GM19395 (cell line): Measurements from ENCODE around the gene MRGPRF.

ENCODE experiments used
- ATAC-seq: cut with Tn5 transposase; IDR thresholded peaks from one replicate; pipeline ENCODE4 v1.9.1; 2021; ENCODE audit warnings: mild to moderate bottlenecking, moderate library complexity; ENCODE audit not compliant: unreplicated experiment

MRGPRF gene

DNA sequence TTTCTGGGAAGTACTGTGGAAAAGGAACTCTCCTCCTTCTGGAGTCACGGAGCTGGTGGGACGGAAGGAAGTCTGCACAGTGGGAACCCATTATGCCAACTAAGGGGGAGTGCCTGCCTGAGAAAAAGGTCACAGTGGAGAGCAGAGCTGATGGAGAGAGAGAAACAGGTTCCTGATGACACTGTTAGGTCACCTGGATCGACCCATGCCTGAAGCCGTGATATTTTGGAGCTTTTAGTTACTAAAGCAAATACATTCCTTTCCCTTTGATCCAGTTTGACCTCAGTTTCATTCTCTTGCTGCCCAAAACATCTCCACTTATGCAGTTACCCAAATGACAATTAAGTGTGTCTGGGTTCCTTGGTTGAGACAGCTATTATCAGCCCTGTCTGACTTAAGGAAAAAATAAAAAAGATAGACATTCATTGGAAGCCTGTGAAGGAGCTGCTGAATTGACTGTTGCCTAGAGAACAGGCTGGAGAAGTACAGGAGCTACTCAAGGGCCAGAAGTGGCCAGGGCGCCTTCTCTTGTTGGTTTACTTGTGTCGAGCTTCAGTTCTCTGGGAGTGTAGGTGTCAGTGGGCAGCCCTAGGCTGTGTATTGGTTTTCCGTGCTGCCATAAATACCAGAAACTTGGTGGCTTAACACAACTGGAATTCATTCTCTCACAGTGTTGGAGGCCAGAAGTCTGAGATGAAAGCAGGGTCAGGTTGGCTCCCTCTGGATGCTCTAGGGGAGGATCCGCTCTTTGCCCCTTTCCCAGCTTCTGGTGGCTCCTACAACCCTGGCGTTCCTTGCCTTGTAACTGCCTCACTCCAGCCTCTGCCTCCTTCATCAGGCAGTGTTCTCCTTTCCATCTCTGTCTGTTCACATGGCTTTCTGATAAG, 45.9 kb downstream of the MRGPRF start:
- no peak for ATAC-seq

DNA sequence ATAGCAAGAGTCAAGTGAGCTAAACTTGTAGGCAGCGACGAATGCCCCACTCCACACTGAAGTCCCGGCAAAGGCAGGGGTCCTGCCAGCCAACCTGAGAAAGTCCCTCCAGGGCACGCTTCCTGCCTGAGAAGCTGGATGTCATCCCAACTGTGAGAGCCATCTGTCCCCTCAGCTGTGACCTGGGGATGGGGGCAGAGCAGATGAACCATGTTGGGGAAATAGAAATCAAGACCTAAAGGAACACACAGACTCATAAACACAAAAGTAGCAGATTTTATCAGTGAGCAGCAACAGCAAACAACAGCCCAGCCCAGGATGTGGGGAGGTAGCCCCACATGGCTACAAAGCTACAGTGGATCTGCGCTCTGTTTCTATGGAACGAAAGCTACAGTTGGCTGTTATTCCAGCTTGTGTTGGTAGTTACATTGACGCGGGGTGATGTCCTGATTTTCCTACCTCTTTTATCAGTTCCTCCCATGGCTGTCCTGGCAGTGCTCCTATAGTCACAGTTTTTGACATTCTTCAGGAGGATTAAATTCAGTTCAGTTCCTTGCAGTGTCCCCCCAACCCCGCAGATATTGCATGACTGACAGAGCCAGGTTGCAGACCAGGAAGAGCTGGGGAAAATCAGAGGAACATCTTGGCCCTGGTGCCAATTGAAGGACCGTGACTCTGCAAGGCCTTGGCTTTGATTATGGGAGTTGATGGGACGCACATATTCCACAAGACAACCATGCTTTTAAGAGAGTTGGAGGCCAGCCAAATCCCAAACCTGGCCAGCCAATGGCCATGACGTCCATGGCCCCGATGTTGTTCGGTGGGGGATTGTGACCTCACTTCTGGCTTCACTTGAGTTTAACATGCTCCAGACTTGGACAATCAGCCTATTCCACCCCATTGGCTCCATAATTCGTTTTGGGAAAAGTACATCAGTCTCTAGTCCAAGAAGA, 46.9 kb downstream of the MRGPRF start:
- ATAC-seq, result no peak

DNA sequence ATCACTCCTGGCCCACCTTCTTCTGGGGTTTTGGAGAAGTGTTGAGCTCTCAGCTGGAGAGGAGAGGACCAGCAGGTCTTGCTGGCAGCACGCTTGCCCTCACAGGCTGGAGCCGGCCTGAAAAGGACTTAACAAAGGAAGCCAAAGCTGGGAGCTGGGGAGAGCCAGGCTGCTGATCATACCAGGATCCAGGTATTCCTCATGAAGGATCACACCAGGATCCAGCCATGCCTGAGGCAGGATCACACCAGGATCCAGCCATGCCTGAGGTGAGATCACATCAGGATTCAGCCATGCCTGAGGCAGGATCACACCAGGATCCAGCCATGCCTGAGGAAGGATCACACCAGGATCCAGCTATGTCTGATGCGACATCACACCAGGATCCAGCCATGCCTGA, 49.3 kb downstream of the MRGPRF start:
- ATAC-seq, result no peak

DNA sequence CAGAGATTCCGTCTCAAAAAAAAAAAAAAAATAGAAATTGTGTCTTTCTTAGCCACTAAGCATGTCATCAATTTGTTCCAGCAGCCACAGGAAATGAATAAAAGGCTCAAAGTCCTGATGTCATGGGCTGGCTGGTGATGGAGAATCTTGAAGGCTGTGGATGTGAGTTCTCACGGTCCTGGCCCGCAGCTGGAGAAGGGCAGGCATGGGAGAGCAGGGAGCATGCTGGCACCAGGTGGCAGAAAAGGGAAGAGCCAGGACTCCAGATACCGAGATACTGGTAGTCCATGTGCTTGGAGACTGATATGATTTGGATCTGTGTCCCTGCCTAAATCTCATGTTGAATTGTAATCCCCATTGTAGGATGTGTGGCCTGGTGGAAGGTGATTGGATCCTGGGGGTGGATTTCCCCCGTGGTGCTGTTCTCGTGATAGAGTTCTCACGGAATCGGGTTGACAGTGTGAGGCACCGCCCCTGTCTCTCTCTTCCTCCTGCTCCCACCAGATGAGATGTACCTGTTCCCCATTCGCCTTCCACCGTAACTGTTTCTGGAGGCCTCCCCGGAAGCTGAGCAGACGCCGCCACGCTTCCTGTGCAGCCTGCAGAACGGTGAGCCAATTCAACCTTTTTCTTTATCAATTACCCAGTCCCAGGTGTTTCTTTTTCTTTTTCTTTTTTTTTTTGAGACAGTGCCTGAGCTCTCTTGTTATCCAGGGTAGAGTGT, 50.4 kb downstream of the MRGPRF start:
- no peak for ATAC-seq

DNA sequence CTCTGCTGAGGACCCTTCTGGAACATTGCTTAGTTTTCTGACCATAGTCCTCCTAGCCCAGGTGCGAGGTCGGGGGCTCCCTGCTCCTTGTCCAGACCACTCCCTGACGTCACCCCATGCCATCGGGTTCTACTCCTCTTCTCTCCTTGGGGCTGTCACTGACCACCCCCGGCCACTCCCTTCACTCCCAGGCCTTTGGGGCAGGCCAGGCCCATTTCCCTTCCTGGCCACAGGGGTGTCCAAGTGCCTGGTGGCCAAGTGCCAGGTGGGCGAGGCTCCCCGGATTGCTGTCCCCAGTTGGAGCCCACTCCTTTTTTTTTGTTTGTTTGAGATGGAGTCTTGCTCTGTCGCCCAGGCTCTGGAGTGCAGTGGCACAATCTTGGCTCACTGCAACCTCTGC, 51.8 kb downstream of the MRGPRF start:
- ATAC-seq, result no peak

DNA sequence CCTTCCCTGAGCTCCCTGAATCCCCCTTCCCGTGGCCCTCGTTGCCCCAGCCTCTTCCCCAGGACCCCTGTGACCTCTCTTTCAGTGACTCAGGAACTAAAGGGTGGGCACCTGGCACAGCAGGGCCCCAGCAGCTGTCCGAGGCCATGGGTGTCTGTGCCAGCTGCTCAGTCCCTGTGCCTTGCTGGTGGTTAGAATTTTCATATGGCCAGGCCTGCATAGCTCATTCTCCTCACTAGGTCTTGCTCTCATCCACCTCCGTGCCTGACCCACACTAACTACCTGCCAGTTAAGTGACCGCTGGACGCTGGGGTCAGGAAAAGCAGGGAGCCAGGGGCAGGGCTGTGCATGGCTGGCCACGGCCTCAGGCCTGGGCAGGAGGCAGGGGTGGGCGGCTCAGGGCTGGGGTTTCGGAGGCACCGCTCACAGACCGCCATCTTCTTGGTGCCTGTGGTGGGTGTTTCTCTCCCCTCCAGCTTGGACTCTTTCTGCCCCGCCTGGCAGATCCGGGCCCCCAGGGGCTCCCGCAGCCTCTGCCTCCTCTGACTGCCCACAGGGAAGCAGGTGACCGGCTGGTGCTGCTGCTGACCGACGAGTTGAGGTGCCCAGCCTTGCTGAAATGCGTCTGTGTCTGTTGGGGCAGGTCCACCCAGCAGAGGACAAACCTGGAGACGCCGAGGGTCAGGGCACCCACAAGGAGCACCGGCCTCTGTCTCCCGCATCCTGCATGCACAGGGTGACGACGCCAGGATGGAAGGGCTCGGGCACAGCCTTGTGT, 52.6 kb downstream of the MRGPRF start:
- no peak for ATAC-seq

DNA sequence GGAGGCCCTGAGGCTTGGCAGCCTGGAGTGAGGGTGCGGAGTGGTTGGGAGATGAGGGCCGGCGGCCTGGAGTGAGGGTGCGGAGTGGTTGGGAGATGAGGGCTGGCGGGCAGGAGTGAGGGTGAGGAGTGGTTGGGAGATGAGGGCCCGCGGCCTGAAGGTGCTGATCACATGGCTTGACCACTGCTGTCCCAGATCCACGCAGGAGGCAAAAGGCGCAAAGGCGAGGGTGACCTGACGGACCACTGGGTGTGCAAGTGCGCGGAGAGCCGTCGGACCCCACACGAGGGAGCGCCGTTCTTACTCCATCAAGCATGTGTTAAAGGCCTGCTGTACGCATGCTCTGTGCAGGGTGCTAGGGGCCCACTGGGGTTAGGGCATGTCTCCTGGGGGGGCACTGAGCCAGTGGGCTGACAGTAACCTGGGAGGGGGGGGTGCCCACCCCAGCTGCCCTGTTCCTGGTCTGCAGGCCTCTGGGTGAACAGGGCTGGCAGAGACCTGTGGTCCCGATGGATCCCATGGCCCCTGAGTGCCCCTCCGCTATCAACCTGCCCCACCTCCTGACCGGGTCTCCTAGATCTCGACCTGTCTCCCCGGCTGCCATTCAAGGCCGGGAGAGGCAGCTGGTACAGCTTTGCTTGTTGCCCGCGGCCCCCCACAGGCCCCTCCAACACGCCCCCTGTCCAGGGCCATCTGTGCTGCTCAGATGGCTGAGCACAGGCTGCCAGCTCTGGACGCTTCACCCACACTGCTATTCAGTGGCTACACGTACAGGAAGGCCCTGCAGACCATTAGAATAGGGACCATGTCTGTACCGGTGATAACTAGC, 53.4 kb downstream of the MRGPRF start:
- no peak for ATAC-seq

DNA sequence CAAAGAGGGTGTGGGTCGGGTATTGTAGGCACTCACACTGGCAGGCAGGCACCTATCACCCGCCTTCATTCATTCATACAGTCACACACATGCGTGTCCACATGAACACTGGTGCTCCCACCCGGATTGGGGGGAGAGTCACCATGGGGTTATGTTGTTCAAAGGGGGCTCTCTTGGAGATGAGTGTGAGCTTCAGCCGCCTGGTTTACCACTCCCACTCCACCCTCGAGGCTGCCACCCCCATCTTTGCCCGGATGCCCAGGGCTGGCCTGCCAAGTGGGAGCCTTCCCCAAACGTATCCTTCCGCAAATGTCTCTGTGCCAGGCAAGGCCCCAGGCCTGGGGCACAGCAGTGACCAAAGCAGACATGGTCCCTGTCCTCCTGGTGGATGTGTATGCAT, 54.8 kb downstream of the MRGPRF start:
- no peak for ATAC-seq

DNA sequence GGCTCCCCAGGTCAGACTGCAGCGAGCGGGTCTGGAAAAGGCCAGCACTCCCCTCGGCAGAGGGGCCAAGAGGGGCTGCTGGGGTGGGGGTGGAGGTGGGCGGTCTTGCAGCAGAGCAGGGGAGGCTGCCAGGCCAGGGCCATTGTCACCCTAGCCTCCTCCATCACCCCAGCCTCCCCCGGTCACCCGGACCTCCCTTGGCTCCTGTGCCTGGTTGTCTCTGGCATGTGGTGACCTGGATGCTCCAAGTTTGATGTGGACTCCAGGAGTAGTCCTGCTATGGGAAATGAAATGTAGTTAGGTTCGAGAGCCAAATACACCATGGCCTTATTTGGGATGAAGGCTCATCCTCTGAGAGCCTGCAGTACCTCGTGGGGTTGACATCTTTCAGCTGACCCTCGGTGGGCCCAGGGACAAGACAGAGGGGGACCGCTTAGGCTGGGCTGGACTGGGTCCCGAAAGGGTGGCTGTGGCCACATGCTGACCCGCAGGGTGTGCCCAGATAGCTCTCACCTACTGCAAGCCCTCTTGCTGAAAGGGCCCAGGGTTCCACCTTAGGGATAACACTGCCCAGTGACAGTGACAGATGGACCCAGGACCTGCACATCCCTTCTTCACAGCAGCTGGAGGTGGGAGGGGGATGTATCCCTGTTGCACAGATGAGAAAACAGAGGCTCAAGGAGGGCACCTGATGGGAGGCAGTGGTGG, 56.3 kb downstream of the MRGPRF start:
- no peak for ATAC-seq

DNA sequence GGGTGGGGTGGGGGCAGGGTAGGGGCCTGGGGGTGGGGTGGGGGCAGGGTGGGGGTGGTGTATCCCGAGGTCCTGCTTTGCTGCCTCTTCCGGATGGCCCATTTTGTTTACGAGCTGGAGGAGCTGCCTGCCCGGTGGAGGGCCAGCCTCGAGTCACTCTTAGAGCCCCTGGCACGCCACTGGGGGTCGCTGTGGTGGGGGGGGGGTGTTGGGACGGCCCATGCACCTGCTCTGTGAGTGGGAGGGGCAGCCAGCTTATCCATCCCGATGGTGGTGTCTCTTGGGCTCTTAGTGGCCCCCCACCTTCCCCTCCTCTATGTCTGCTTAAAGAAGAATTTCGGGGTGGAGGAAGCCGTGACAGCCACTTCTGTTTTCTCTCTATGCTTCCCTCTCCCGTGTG, 56.9 kb downstream of the MRGPRF start:
- ATAC-seq, result no peak

DNA sequence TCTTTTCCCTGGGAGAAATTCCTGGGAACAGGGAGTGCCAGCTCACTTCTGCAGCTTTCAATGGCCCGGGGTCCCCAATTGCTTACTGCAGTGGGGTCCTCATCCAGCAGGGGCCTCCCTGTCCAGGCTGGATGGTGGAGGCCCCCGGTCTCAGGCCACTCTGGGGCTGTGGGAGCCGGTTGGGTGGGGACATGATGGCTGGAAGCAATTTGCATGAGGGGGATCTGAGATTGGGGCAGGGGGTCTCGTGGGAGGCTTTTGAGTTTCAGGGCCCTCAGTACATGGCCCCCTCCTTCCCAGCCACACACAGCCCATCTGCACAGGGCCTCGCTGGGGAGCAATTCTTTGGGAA, 57.5 kb downstream of the MRGPRF start:
- ATAC-seq, result no peak

DNA sequence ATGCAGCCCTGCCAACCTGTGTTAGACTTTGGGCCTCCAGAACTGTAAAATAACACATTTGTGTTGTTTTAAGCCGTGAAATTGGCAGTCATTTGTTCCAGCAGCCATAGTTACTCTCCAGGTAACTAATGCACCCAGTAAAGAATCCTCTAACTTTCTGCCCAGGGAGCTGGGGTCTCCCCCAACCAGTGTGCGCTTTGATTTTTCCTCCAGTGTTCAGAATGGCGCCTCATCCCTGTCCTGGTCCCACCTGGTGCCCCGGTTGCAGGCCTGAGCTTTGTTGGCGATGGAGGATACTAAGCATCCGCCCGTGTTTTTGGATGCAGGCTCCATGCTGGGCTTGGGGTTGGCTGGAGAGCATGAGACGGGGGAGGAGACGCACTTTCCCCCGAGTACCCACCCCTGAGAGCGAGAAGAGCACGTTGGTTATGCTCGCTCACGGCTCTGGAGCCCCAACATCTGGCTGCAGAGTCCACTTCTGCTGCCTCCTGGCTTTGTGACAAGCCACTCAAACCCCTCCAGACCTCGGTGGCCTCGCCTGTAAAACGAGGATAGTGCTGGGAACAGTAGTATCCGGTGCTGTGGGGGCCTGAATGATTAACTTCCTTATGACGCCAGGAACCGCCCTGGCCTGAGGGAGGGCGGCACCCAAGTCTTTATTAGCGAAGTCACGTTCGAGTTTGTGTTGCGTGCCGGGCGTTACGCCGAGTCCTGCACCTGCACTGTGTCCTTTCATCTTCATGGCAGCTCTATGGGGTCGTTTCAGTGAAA, 58.0 kb downstream of the MRGPRF start:
- no peak for ATAC-seq
